Subcutaneous adipose tissue (tissue), 4 donors: ENCODE data around the gene SPOCK1. TPM values are rescaled to one million over a fixed set of nuclear protein-coding genes. Genes with fewer than 3 reads are reported as not detected.

Experiments used
- total RNA-seq, 4 donors: library from RNA; depleted of rRNA; stranded (reverse); fragments of >200 nt; gene quantifications; one replicate each; pipeline ENCODE4 v1.1.0, GENCODE V29; 2016
- TF ChIP-seq, protein P1 (sequence below): fragments of 450-650 bp; IDR thresholded peaks from one replicate; pipeline ENCODE4 v1.5.1; 2016; ENCODE audit warnings: low read depth, mild to moderate bottlenecking, control low read depth, antibody characterized with exemption, moderate library complexity

The SPOCK1 gene
- total RNA-seq, 4 donors from 2014 or later = 55.2 to 84.6 (median 70.1) TPM

DNA sequence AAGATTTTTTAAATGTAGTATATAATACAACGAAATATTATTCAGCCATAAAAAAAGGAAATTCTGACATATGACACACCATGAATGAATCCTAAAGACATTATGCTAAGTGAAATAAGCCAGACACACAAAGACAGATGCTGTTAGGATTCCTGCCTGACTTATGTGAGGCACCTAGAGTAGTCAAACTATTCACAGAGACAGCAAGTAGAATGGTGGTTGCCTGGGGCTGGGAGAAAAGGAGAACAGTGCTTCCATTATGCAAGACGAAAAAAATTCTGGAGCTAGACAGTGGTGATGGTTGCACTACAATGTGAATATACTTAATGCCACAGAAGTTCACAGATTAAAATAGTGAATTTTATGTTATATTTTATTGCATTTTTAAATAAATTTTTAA is 66.8 kb downstream of the SPOCK1 start:
- TF ChIP-seq, protein P1, sequence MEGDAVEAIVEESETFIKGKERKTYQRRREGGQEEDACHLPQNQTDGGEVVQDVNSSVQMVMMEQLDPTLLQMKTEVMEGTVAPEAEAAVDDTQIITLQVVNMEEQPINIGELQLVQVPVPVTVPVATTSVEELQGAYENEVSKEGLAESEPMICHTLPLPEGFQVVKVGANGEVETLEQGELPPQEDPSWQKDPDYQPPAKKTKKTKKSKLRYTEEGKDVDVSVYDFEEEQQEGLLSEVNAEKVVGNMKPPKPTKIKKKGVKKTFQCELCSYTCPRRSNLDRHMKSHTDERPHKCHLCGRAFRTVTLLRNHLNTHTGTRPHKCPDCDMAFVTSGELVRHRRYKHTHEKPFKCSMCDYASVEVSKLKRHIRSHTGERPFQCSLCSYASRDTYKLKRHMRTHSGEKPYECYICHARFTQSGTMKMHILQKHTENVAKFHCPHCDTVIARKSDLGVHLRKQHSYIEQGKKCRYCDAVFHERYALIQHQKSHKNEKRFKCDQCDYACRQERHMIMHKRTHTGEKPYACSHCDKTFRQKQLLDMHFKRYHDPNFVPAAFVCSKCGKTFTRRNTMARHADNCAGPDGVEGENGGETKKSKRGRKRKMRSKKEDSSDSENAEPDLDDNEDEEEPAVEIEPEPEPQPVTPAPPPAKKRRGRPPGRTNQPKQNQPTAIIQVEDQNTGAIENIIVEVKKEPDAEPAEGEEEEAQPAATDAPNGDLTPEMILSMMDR = no peak

DNA sequence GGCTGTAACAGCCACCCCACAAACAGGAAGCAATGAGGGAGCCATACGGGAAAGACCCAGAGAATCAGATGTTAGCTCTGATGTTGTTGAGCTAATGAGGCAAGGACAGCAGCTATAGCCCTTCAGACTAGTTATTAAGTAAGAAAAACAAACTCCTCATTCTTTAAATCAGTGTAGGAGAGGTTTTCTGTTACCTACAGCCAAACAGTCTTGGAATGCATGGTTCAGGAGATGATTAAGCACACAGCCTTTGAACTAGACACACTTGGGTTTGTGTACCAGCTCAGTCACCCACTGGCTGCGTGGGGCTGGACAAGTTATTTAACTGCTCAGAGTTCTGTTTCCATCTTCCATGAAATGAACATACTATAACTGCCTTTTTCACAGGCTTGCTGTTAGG is 68.1 kb downstream of the SPOCK1 start:
- TF ChIP-seq, protein P1 = no peak

DNA sequence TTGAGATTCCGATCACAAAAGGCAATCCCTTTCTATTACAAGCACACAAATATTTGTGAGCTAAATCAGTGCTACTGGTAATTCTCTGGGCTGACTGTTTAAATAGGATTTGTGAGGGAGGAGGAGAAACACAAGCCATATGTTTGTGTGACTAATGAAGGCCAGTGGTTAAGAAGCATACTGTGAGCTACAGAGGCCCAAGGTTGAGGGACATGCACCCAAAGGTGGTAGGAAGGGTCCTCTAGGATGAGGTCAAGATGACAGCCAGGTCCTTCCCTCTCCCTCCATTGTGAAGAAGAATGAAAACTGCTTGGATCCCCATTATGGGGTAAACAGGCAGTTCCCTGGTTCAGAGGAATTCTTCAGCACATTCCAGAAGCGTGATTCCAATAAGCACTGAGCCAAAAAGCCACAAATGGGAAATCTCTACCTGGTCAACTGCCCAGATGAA is 83.9 kb downstream of the SPOCK1 start:
- TF ChIP-seq, protein P1 = no peak

DNA sequence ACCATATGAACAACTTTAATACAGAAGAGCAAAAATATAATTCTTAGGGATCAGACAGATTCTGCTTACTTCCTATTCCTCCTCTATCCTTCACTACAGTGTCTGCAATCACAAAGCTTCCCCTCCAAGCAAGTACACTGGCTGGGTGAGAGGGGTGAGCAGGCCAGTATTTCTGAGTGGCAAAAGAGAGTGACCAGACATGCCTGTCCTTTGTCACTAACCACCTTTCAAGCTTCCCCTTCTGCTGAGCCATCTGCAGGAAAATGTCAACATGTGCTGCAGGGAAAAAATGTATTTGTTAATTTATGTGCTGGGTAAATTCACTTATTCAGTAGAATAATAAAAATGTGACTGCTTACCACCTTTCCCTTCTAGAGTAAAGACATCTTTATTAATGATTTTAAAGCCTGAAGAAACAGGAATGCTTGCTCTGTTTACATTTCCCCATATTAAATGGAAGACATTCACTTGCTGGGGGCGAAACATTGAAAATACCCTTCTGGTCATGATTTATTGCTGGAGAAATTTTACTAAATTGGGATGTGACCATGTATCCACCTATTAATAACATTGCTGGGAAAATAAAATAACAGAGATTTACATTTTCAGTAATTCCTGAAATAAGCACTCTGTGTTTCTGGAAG is 84.9 kb downstream of the SPOCK1 start:
- TF ChIP-seq, protein P1 = no peak

DNA sequence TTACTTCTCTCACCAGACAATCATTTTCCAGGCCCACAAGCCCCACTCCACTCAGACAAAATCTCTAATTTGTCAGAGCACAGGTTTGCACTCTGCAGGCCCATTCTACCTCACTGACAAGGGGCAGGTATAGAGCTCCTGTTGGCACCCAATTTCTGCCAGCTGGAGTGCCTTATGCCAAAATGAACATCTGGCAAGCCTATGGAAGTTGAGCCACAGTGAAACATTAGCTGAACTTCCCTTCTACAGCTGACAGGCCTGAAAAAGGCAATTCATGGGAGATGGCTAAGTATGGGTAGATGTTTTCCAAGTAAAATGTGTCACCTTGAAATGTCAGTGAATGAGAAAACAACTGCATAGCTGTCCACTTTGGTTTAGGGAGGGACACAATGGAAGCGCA is 87.0 kb downstream of the SPOCK1 start:
- TF ChIP-seq, protein P1 = no peak

DNA sequence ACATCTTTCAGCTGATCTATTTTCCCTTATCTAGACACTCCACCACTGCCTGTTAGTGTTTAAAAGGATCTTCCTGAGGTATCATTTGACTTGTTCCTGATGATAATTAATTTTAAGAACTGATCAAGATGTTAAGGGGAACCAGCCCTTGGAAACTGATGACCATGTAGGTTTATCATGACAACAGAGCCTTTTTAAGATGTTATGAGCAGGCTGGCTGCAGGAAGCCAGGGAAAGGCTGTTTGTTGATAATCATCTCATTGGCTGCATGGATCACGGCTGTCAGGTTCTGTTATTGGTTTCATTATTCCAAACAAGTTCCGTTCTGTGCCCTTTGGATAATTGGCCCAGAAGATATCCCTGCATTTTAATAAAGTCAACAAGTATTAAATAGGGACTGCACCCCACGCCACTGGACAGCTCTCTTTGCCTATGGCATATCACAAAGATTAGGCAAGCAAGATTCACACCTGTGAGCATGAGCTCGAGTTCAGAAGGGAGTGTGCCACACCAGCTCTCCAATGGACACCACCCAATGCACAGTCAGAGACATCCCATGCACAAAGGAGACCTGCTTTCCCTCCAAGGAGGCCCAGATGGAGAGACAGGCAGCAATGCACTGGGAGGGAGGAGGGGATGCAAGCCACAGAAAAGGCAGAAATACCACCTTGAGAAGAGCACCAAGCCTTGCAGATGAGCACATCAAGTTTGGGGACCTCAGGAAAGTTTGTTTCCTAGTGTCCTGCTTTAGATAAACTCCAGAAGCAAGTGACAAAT is 88.7 kb downstream of the SPOCK1 start:
- TF ChIP-seq, protein P1 = no peak

DNA sequence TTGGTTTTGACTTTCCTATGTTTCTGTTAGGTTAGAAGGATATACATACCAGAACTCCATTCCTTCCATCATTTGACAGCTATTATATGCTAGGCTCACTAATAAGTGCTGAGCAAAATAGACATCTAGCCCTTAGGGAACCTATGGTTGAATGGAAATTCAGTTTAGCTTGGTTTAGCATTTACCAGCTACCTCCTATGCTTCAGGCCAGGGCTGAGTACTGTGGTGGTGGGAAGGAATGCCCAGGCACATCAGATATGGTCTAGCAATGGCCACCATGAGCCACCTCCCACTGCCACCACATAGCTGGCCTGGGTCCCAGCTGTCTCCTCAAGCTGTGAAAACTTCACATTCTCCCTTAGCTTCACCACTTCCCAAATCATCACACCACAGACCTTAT is 89.4 kb downstream of the SPOCK1 start:
- TF ChIP-seq, protein P1 = no peak
